HepG2 (cell line): Measurements from ENCODE around the gene DOCK3. TPM values are rescaled to one million over a fixed set of nuclear protein-coding genes. Genes with fewer than 3 reads are reported as not detected.

Source experiments
- ATAC-seq: fragments of 200-7000 bp; cut with Tn5 transposase; 3 replicates; pipeline ENCODE4 v1.9.1; 2020; ENCODE audit warnings: mild to moderate bottlenecking, moderate library complexity
- BruUV-seq: library from RNA; stranded (reverse); fragments of 400-500 nt; replicated peaks from 2 replicates; lab custom pipeline; 2021; lab: Mats Ljungman, UMichigan
- CTCF ChIA-PET: fragments of 300-600 bp; formaldehyde crosslinking; extraction: SDS; loops from one replicate; lab custom pipeline; 2021; ENCODE audit warnings: low total read pairs, inconsistent platforms, low intra/inter-chr PET ratio; lab: Yijun Ruan, JAX
- POLR2A ChIA-PET: fragments of 350-600 bp; sonication (Branson Sonifier 250); formaldehyde crosslinking; loops from one replicate; lab custom pipeline; 2020; ENCODE audit warnings: antibody characterized with exemption, inconsistent platforms; lab: Yijun Ruan, JAX
- DNase-seq: peaks from one replicate; pipeline ENCODE4 v3.0.0-alpha.2; 2015; ENCODE audit warnings: low spot score
- FAIRE-seq: peaks from 3 replicates; lab custom pipeline; 2011; peaks lifted over from hg19 to GRCh38; lab: Jason Lieb, UNC
- H2AFZ ChIP-seq: one replicate; pipeline ENCODE4 v1.6.1; 2011; ENCODE audit warnings: low read length, inconsistent platforms
- H3K27ac ChIP-seq: fragments of 300-600 bp; 3 replicates; pipeline ENCODE4 v1.8.0; 2011; ENCODE audit warnings: mixed run types, mild to moderate bottlenecking, mixed read lengths, low read length, inconsistent platforms; ENCODE audit not compliant: insufficient read depth; ENCODE audit errors: extremely low read length
- H3K27me3 ChIP-seq, 2 experiments: fragments of 200-600 bp in 1 of 2; 2 replicates in 1 of 2; 3 replicates in 1 of 2; pipeline versions ENCODE4 v1.6.0 to v1.8.0; 2011; ENCODE audit warnings: low read length in 2 of 2, mild to moderate bottlenecking in 2 of 2, moderate library complexity in 2 of 2, inconsistent platforms in 1 of 2; ENCODE audit not compliant: insufficient read depth in 2 of 2, control insufficient read depth in 1 of 2
- H3K36me3 ChIP-seq, 2 experiments: fragments of 200-600 bp in 1 of 2; replicated peaks in 1 of 2; 2 replicates in 1 of 2; 3 replicates in 1 of 2; pipeline versions ENCODE4 v1.5.1 to v1.8.0; 2011; ENCODE audit warnings: low read length in 2 of 2, inconsistent platforms in 1 of 2; ENCODE audit not compliant: insufficient read depth in 2 of 2, control insufficient read depth in 1 of 2
- H3K4me1 ChIP-seq: 2 replicates; pipeline ENCODE4 v1.5.1; 2012; ENCODE audit warnings: low read length, inconsistent platforms; ENCODE audit not compliant: insufficient read depth
- H3K4me2 ChIP-seq: 2 replicates; pipeline ENCODE4 v1.6.0; 2011; ENCODE audit warnings: low read depth, low read length, inconsistent platforms
- H3K4me3 ChIP-seq, 3 experiments: fragments of 200-600 bp in 1 of 3; sonication (generic), shearing (Covaris generic) in 1 of 3; replicated peaks in 1 of 3; 2 replicates each; pipeline ENCODE4 v1.5.1; 2011 to 2016; ENCODE audit warnings: low read length in 3 of 3, inconsistent platforms in 2 of 3, low read depth in 2 of 3, mild to moderate bottlenecking in 2 of 3, control low read depth in 1 of 3, mixed read lengths in 1 of 3; ENCODE audit not compliant: insufficient read depth in 1 of 3
- H3K79me2 ChIP-seq: one replicate; pipeline ENCODE4 v1.6.1; 2011; ENCODE audit warnings: low read length, inconsistent platforms; ENCODE audit not compliant: insufficient read depth
- H3K9ac ChIP-seq: 2 replicates; pipeline ENCODE4 v1.6.0; 2011; ENCODE audit warnings: mild to moderate bottlenecking, low read depth, low read length, inconsistent platforms; ENCODE audit not compliant: insufficient read depth
- H3K9me3 ChIP-seq: 2 replicates; pipeline ENCODE4 v1.5.1; 2012; ENCODE audit warnings: mild to moderate bottlenecking, low read length
- H4K20me1 ChIP-seq: 2 replicates; pipeline ENCODE4 v1.6.0; 2011; ENCODE audit warnings: inconsistent platforms, mild to moderate bottlenecking, low read length, moderate library complexity; ENCODE audit not compliant: insufficient read depth
- ATF7 ChIP-seq, 2 experiments: fragments of 450-650 bp in 1 of 2; sonication (generic) in 1 of 2; formaldehyde crosslinking in 1 of 2; IDR thresholded peaks; 2 replicates each; pipeline versions ENCODE4 v1.4.0 to v1.6.1; 2016 to 2020; ENCODE audit warnings: antibody characterized with exemption in 1 of 2, mild to moderate bottlenecking in 1 of 2, missing genetic modification reagents in 1 of 2
- GPN1 ChIP-seq: sonication (generic); formaldehyde crosslinking; IDR thresholded peaks from 2 replicates; pipeline ENCODE4 v1.5.1; 2020; ENCODE audit warnings: missing genetic modification reagents, borderline replicate concordance
- GTF3A ChIP-seq: sonication (generic); formaldehyde crosslinking; conservative IDR thresholded peaks from 2 replicates; pipeline ENCODE4 v1.4.0; 2020; ENCODE audit warnings: mild to moderate bottlenecking, missing genetic modification reagents
- SMAD3 ChIP-seq: sonication (generic); formaldehyde crosslinking; IDR thresholded peaks from 2 replicates; pipeline ENCODE4 v1.4.0; 2020; ENCODE audit warnings: missing genetic modification reagents
- SRF ChIP-seq: IDR thresholded peaks from 2 replicates; pipeline ENCODE4 v1.6.1; 2011; ENCODE audit warnings: mild to moderate bottlenecking, low read depth, low read length, moderate library complexity
- TCF7L2 ChIP-seq: IDR thresholded peaks from 2 replicates; pipeline ENCODE4 v1.6.1; 2011; ENCODE audit warnings: mild to moderate bottlenecking, low read depth, low read length, moderate library complexity
- ZNF207 ChIP-seq: fragments of 450-650 bp; IDR thresholded peaks from 2 replicates; pipeline ENCODE4 v1.6.1; 2016; ENCODE audit warnings: antibody characterized with exemption, borderline replicate concordance
- ZSCAN31 ChIP-seq: sonication (generic); formaldehyde crosslinking; IDR thresholded peaks from 2 replicates; pipeline ENCODE4 v1.5.0; 2020; ENCODE audit warnings: low read depth, mild to moderate bottlenecking, missing genetic modification reagents
- WGBS: methylation state at CpG from one replicate; pipeline ENCODE4 v1.1.6; 2017; ENCODE audit warnings: low lambda C conversion rate; 5-methylcytosine and 5-hydroxymethylcytosine counted together
- in situ Hi-C: cut with HindIII; loops from 2 replicates; pipeline ENCODE4 v1.10.0; 2017; ENCODE audit warnings: low pct_unique_long_range_greater_than_20kb; ENCODE audit not compliant: extremely low pct_ligation_motif_present
- intact Hi-C: fragments of 100-400 bp; cut with micrococcal nuclease; formaldehyde crosslinking; loops from one replicate; pipeline ENCODE4 v1.10.0; 2022; ENCODE audit not compliant: unreplicated experiment
- polyA plus RNA-seq, 8 experiments: library from polyadenylated mRNA; depleted of rRNA in 3 of 8; stranded (reverse) in 7 of 8; unstranded in 1 of 8; fragments of >200 nt; fragmentation: Illumina TruSeq in 4 of 8; extraction: Trizol in 4 of 8; gene quantifications; 2 replicates each; pipeline versions ENCODE4 v1.2.1 to v1.2.3, GENCODE V29; 2011 to 2016; ENCODE audit warnings: low read depth in 4 of 8, missing spikeins in 1 of 8, mixed read lengths in 1 of 8; ENCODE audit not compliant: insufficient read depth in 1 of 8
- total RNA-seq, 5 experiments: library from RNA; depleted of rRNA; stranded (reverse); fragments of >200 nt; fragmentation: Illumina TruSeq; extraction: Trizol; gene quantifications; 2 replicates each; pipeline ENCODE4 v1.2.3, GENCODE V29; 2016; ENCODE audit warnings: low read depth in 1 of 5
- TF ChIP-seq, protein P1 (sequence below): sonication (generic); formaldehyde crosslinking; IDR thresholded peaks from 2 replicates; pipeline ENCODE4 v1.9.0; 2022; ENCODE audit warnings: low read depth, missing genetic modification reagents
- TF ChIP-seq, protein P2 (sequence below), 2 experiments: IDR thresholded peaks; 2 replicates each; pipeline ENCODE4 v1.6.1; 2011 to 2012; ENCODE audit warnings: low read length in 2 of 2, borderline replicate concordance in 1 of 2, low read depth in 1 of 2, mild to moderate bottlenecking in 1 of 2, moderate library complexity in 1 of 2

Gene DOCK3
- total and polyA plus RNA-seq, 2 of the 13 experiments (the other 11 are each of a cell fraction or from before 2014, with no cell fraction given), result not detected

DNA sequence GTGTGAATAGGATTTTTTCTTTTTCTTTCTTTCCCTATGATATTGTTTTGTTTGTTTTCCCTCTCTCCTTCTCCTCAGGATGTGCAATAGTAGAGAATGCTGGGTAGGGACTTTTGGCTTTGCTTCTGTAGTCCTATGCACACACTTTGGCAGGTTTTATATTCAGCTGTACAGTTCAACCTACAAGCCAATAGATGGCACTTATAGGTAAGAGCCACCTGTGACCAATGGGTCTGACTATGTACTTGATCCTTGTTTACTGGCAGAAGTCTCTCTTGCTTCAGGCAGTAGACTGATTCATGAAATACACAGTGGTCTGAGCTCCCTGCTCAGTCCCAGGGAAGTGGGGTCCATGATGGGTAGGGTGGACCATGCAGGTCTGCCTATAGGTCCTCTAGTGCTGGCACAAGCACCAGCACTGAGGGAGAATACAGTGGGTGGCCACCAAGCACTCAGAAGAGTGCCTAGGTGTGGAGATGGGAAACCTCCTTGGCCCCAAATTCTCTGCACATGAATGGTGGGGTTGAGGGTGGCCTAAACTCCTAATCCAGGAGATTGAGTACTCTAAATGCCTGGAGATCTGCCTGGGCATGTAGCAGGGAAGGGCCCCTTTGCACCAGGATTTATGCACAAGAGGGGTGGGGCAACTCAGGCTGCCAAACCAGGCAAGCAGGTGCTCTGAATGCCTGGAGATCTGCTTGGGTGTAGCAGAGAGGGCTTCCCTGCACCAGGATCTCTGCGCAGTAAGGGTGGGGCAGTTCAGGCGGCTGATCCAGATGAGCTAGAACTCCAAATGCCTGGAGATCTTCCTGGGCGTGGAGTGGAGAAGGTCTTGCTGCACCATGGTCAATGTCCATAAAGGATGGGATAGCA lies 176.1 kb downstream of the DOCK3 start:
- in situ Hi-C loops, result no loop called here
- TF ChIP-seq SRF (no peak), GTF3A (CRISPR knock-in tag) (no peak), ZSCAN31 (CRISPR knock-in tag) (no peak), ZNF207 (no peak), TCF7L2 (no peak), GPN1 (CRISPR knock-in tag) (no peak), SMAD3 (CRISPR knock-in tag) (no peak), ATF7 (IDR thresholded peaks at IDR 0.05) (no peak), ATF7 (CRISPR knock-in tag; IDR thresholded peaks at IDR 0.05) (no peak)
- TF ChIP-seq, protein P1, sequence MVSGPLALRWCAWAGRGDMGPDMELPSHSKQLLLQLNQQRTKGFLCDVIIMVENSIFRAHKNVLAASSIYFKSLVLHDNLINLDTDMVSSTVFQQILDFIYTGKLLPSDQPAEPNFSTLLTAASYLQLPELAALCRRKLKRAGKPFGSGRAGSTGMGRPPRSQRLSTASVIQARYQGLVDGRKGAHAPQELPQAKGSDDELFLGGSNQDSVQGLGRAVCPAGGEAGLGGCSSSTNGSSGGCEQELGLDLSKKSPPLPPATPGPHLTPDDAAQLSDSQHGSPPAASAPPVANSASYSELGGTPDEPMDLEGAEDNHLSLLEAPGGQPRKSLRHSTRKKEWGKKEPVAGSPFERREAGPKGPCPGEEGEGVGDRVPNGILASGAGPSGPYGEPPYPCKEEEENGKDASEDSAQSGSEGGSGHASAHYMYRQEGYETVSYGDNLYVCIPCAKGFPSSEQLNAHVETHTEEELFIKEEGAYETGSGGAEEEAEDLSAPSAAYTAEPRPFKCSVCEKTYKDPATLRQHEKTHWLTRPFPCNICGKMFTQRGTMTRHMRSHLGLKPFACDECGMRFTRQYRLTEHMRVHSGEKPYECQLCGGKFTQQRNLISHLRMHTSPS (CRISPR knock-in tag), result no peak
- TF ChIP-seq, protein P2, sequence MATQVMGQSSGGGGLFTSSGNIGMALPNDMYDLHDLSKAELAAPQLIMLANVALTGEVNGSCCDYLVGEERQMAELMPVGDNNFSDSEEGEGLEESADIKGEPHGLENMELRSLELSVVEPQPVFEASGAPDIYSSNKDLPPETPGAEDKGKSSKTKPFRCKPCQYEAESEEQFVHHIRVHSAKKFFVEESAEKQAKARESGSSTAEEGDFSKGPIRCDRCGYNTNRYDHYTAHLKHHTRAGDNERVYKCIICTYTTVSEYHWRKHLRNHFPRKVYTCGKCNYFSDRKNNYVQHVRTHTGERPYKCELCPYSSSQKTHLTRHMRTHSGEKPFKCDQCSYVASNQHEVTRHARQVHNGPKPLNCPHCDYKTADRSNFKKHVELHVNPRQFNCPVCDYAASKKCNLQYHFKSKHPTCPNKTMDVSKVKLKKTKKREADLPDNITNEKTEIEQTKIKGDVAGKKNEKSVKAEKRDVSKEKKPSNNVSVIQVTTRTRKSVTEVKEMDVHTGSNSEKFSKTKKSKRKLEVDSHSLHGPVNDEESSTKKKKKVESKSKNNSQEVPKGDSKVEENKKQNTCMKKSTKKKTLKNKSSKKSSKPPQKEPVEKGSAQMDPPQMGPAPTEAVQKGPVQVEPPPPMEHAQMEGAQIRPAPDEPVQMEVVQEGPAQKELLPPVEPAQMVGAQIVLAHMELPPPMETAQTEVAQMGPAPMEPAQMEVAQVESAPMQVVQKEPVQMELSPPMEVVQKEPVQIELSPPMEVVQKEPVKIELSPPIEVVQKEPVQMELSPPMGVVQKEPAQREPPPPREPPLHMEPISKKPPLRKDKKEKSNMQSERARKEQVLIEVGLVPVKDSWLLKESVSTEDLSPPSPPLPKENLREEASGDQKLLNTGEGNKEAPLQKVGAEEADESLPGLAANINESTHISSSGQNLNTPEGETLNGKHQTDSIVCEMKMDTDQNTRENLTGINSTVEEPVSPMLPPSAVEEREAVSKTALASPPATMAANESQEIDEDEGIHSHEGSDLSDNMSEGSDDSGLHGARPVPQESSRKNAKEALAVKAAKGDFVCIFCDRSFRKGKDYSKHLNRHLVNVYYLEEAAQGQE (IDR thresholded peaks at IDR 0.05; ENCODE audit: borderline replicate concordance in 1 of 2, low read depth in 1 of 2, low read length in 2 of 2), result no peak

More for the DNA sequence above, 176.1 kb downstream of the DOCK3 start:
- no peaks in the 10 kb centered on the region for H3K79me2 ChIP-seq
- no peaks in the 10 kb centered on the region for H3K4me1 ChIP-seq
- no peak overlapping the region for H3K9ac ChIP-seq
- H3K4me2 ChIP-seq, result no peak overlapping the region
- no peaks in the 10 kb centered on the region for H4K20me1 ChIP-seq
- no peak overlapping the region for H3K4me3 ChIP-seq
- H2AFZ ChIP-seq, result no peak overlapping the region
- intact Hi-C loops, result no loop called here
- ATAC-seq (no peak), FAIRE-seq (no peak), DNase-seq (no peak)
- no CpG with 5 or more reads among the region's 3 CpGs for WGBS
- POLR2A ChIA-PET, result no interaction called here
- BruUV-seq, result no TSS peak
- H3K27ac ChIP-seq, result no peak overlapping the region
- CTCF ChIA-PET, result no interaction called here
- no peaks in the 10 kb centered on the region for H3K36me3 ChIP-seq
- H3K27me3 ChIP-seq, result no peaks in the 10 kb centered on the region
- peaks cover 7% of the 10 kb centered on the region; the same call in 1 of the 2 replicates for H3K9me3 ChIP-seq
